C4-2B (cell line): ENCODE data around the gene PTPRA.

ENCODE experiments used
- H3K27ac ChIP-seq: fragments of 450-650 bp; 2 replicates; pipeline ENCODE4 v1.5.1; 2017
- ZFX ChIP-seq: fragments of 450-650 bp; IDR thresholded peaks from 2 replicates; pipeline ENCODE4 v1.6.1; 2017
- TF ChIP-seq, protein P1 (sequence below): fragments of 450-650 bp; conservative IDR thresholded peaks from 2 replicates; pipeline ENCODE4 v1.5.1; 2017; ENCODE audit warnings: mild to moderate bottlenecking

Gene PTPRA

DNA sequence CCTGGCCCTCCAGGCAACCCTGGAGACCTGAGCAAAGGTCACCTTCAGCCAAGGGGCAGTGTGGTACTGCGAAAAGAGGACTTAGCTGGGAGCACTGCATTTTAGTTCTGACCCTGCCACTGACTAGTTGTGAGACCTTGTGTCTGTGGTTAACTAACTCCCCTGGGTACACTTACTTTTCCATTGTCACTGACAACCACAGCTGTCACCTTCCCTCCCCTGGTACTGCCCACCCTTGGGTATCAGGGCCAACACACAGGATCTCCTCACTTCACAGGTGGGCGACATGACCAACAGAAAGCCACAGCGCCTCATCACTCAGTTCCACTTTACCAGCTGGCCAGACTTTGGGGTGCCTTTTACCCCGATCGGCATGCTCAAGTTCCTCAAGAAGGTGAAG, 148.5 kb downstream of the PTPRA start:
- TF ChIP-seq, protein P1, sequence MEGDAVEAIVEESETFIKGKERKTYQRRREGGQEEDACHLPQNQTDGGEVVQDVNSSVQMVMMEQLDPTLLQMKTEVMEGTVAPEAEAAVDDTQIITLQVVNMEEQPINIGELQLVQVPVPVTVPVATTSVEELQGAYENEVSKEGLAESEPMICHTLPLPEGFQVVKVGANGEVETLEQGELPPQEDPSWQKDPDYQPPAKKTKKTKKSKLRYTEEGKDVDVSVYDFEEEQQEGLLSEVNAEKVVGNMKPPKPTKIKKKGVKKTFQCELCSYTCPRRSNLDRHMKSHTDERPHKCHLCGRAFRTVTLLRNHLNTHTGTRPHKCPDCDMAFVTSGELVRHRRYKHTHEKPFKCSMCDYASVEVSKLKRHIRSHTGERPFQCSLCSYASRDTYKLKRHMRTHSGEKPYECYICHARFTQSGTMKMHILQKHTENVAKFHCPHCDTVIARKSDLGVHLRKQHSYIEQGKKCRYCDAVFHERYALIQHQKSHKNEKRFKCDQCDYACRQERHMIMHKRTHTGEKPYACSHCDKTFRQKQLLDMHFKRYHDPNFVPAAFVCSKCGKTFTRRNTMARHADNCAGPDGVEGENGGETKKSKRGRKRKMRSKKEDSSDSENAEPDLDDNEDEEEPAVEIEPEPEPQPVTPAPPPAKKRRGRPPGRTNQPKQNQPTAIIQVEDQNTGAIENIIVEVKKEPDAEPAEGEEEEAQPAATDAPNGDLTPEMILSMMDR, result no peak
- TF ChIP-seq ZFX, result no peak
- H3K27ac ChIP-seq, result peak overlapping the region; percentile 66

DNA sequence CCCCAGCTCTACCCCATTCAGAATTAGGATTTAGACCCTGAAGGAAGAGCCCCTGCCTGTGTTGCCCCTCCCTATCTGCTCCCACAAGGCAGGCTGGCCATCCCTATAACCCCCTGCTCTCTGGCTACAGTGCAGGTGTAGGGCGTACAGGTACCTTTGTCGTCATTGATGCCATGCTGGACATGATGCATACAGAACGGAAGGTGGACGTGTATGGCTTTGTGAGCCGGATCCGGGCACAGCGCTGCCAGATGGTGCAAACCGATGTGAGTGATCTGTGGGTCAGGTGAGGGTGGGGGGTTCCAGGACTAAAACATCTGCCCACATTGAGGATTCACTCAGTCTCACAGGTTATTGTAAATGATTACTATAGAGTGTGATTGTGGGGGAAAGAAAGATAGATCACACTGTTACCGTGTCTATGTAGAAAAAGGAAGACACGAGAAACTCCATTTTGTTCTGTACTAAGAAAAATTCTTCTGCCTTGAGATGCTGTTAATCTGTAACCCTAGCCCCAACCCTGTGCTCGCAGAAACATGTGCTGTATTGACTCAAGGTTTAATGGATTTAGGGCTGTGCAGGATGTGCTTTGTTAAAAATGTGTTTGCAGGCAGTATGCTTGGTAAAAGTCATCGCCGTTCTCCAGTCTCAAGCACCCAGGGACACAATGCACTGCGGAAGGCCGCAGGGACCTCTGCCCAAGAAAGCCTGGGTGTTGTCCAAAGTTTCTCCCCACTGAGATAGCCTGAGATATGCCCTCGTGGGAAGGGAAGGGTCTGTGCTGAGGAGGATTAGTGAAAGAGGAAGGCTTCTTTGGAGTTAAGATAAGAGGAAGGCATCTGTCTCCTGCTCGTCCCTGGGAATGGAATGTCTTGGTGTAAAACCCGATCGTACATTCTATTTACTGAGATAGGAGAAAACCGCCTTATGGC, 149.5 kb downstream of the PTPRA start:
- H3K27ac ChIP-seq, result peak overlapping the region; percentile 66

DNA sequence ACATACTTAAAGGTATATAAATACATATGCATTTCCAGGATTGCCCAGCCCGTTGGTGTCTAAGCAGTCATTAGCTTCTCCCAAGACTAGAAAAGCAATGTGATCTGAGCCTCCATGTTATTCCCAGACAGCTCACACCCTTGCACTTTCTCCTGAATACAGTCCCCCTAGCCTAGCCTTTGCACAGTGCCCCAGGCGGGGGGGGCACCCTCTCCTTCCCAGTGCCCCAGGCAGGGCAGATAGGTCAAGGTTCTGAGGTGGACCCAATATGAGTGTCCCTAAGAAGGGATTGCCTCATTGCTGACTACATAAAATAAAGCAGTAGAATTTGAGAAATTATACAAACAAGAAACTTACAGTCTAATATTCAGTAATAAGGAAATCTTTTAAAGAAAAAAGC, 154.7 kb downstream of the PTPRA start:
- H3K27ac ChIP-seq, result no peak overlapping the region
- TF ChIP-seq, protein P1, result no peak
- TF ChIP-seq ZFX, result no peak

DNA sequence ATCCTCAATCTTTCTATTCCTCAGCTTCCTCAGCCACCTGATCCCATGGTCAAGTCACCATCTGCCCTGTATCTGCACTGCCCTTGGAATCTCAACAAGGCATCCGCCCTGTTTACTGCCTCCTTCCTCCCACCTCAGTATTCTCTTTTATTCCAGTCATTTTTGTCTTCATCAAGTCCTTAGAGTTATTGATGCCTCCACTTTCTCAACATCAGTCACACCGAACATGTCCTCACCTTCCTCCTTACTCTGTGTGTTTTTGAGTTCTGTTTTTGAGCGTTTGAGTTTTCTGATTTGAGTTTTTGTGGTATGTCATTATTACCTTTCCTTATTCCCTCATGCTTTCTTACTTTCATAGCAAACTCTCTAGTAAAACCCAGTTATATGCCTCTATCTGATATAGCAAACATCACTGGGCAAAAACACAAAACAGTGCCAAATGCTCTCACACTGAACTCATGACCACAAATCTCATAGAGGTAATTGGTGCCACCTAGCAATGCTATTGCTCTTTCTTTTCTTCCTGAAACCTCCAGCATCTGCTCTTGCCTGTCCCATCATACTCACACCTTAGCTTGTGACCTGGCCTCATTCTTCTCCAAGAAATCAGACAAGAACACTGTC, 158.4 kb downstream of the PTPRA start:
- TF ChIP-seq, protein P1, result no peak
- H3K27ac ChIP-seq, result no peak overlapping the region

DNA sequence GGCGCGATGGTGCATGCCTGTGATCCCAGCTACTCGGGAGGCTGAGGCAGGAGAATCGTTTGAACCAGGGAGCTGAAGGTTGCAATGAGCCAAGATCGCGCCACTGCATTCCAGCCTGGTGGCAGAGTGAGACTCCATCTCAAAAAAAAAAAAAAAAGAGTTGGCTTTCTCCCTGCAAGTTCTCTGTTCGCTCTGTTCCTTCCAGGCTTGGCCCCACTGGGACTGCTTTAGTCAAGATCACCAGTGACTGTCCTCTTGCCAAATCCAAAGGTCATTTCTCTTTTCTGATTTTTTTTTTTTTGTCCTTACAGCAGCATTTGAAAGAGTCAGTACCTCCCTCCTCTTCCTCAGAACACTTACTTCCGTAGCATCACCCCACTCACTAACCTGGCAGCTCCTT, 159.3 kb downstream of the PTPRA start:
- H3K27ac ChIP-seq, result no peak overlapping the region
- TF ChIP-seq, protein P1, result no peak
- no peak for TF ChIP-seq ZFX

DNA sequence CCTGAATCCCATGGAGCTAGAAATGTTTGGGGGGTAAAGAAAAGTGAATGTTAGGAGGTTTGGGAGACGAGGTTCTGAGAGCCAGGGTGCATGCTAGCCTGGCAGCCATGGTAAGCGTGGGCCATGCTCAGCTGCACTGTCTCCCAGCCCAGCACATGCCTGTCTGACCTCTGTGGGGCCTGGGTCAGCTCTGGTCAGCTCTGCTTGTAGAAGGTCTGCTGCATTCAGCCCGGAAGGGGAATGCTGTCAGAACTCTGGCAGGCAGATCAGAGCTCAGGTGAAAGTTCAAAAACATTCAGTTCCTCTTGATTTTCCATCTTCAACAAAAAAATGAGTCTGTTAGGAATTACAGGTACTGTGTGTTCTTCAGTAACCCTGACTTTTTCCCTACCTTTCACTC, 164.4 kb downstream of the PTPRA start:
- H3K27ac ChIP-seq, result no peak overlapping the region
- no peak for TF ChIP-seq ZFX
- TF ChIP-seq, protein P1, result no peak

DNA sequence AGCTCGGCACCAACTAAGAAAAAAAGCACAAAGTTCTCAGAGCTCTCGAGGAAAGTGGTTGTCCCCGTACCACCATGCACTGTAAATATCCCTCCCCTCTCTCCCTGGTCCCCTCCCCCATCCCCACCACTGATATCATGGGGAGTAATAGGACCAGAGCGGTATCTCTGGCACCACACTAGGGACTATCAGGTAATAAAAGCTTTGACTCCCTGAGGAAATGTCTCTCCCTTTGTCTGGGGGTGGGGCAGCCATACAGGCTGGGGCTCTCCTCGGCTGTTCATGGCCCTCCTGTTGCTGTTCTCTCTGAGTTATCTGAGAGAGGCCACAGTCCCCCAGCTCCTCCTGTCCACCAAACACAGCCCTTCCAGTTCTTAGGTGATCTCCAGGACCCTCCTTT, 165.2 kb downstream of the PTPRA start:
- H3K27ac ChIP-seq, result no peak overlapping the region
- TF ChIP-seq, protein P1, result no peak
- TF ChIP-seq ZFX, result no peak
